ENCODE data around the gene GRID1.

DNA sequence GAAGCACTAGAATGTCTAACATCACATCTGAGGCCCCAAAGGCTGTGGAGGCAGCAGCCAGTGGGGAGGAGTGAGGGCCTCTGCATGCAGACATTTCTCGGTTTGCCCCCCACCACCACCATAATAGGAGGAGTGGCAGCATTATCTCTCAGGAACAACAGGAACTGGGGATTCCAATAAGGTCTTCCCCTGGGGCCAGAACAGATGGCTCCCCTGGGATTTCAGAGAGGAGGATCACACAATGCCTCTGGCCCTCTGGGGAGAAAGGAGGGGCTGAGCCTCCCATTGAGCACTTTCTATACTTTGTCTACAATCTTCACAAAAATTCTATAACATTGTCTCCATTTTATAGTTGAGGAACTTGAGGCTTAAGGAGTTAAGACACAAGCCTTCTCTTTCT lies 61.1 kb downstream of the GRID1 start:
- TF ChIP-seq, protein P1, sequence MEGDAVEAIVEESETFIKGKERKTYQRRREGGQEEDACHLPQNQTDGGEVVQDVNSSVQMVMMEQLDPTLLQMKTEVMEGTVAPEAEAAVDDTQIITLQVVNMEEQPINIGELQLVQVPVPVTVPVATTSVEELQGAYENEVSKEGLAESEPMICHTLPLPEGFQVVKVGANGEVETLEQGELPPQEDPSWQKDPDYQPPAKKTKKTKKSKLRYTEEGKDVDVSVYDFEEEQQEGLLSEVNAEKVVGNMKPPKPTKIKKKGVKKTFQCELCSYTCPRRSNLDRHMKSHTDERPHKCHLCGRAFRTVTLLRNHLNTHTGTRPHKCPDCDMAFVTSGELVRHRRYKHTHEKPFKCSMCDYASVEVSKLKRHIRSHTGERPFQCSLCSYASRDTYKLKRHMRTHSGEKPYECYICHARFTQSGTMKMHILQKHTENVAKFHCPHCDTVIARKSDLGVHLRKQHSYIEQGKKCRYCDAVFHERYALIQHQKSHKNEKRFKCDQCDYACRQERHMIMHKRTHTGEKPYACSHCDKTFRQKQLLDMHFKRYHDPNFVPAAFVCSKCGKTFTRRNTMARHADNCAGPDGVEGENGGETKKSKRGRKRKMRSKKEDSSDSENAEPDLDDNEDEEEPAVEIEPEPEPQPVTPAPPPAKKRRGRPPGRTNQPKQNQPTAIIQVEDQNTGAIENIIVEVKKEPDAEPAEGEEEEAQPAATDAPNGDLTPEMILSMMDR (conservative IDR thresholded peaks at IDR 0.05) = no peak
- TF ChIP-seq EZH2 (IDR thresholded peaks at IDR 0.05; ENCODE audit: low read depth) = no peak
